Tibial nerve (tissue), 3 donors: Measurements from ENCODE around the gene PLEKHM1.
"Not testable (repeated sequence)": the region's sequence is repeated elsewhere in the genome, so short reads cannot be mapped to it uniquely, and the experiment has no call there.

Source experiments
- POLR2A ChIP-seq, 2 donors: fragments of 450-650 bp; IDR thresholded peaks; one replicate each; pipeline ENCODE4 v1.6.1; 2017; ENCODE audit warnings: antibody characterized with exemption in 2 of 2, mild to moderate bottlenecking in 2 of 2, moderate library complexity in 2 of 2
- TF ChIP-seq, protein P1 (sequence below), 5 experiments: fragments of 200-600 bp in 3 of 5; fragments of 450-650 bp in 2 of 5; sonication (generic) in 3 of 5; IDR thresholded peaks; one replicate each; pipeline ENCODE4 v1.5.1; 2016 to 2019; ENCODE audit warnings: antibody characterized with exemption in 5 of 5, mild to moderate bottlenecking in 3 of 5, moderate library complexity in 2 of 5

DNA sequence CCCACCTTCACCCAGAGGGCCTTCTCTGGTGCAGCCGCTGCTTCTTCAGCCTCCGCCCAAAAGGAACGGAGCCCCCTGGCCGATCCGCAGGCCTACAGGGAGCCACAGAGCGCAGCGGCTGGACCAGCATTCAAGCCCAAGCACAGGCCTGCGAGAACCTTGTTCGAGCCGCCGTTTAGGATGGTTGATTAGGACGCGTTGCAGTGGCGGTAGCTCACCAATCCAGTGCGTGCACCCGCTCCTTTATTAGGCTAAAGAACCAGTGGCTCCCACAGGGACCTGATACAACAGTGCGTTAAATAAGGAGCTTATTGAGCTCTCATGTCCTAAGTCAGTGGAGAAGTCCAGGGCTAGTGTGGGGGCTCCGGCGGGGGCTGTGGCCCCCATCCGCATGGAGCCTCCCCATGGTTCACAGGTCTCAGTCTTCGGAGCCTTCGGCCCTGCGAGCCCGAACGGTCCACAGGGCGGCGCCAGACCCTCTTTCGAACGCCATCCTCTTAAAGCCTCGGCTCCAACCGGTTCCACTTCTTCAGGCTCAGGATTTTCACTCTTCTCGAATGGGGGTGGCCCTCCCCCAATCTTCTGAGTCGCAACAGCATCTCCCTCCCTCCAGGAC lies 10.7 kb upstream of the PLEKHM1 start:
- TF ChIP-seq, protein P1, sequence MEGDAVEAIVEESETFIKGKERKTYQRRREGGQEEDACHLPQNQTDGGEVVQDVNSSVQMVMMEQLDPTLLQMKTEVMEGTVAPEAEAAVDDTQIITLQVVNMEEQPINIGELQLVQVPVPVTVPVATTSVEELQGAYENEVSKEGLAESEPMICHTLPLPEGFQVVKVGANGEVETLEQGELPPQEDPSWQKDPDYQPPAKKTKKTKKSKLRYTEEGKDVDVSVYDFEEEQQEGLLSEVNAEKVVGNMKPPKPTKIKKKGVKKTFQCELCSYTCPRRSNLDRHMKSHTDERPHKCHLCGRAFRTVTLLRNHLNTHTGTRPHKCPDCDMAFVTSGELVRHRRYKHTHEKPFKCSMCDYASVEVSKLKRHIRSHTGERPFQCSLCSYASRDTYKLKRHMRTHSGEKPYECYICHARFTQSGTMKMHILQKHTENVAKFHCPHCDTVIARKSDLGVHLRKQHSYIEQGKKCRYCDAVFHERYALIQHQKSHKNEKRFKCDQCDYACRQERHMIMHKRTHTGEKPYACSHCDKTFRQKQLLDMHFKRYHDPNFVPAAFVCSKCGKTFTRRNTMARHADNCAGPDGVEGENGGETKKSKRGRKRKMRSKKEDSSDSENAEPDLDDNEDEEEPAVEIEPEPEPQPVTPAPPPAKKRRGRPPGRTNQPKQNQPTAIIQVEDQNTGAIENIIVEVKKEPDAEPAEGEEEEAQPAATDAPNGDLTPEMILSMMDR (IDR thresholded peaks at IDR 0.05) = peak in 1 of 5 experiments; percentile 18
- not testable (repeated sequence) for TF ChIP-seq POLR2A (IDR thresholded peaks at IDR 0.05)
